Fibroblast of the aortic adventitia (primary cell): ENCODE results near the gene ZNF335. TPM values are rescaled to one million over a fixed set of nuclear protein-coding genes. Genes with fewer than 3 reads are reported as not detected.

Experiments used
- DNase-seq: peaks from one replicate; pipeline ENCODE4 v3.0.0-alpha.2; 2010; ENCODE audit warnings: low read depth
- H3K4me3 ChIP-seq: 2 replicates; pipeline ENCODE4 v1.5.1; 2011; ENCODE audit warnings: low read depth, mild to moderate bottlenecking, control low read depth, low read length, moderate library complexity
- CTCF ChIP-seq: IDR thresholded peaks from 2 replicates; pipeline ENCODE4 v1.5.1; 2011; ENCODE audit warnings: mild to moderate bottlenecking, low read length, control low read depth, inconsistent platforms; ENCODE audit not compliant: insufficient read depth
- total RNA-seq: library from RNA; depleted of rRNA; stranded (reverse); fragments of >200 nt; gene quantifications from 2 replicates; pipeline ENCODE4 v1.2.3, GENCODE V29; 2012; ENCODE audit warnings: low replicate concordance

ZNF335 gene
- total RNA-seq, 1 donor, result 18.2 TPM

- DNase-seq, result no peak
- H3K4me3 ChIP-seq, result peak overlapping the region; percentile 99
- TF ChIP-seq CTCF, result no peak
Measured at GRCh38 chr20:45968801-45969711, 2.9 kb downstream of the ZNF335 start.

GRCh38 chr20:45968081-45968671 lies 3.8 kb downstream of the ZNF335 start:
- DNase-seq, result no peak
- no peak for TF ChIP-seq CTCF
- H3K4me3 ChIP-seq, result no peak overlapping the region

- H3K4me3 ChIP-seq, result no peak overlapping the region
- no peak for DNase-seq
- TF ChIP-seq CTCF, result no peak
Measured at GRCh38 chr20:45967551-45968080, 4.4 kb downstream of the ZNF335 start.

- DNase-seq, result no peak
- H3K4me3 ChIP-seq, result no peak overlapping the region
- TF ChIP-seq CTCF, result no peak
Measured at GRCh38 chr20:45965169-45966002, 6.6 kb downstream of the ZNF335 start.

GRCh38 chr20:45964006-45964400 lies 8.0 kb downstream of the ZNF335 start:
- DNase-seq, result no peak

More at GRCh38 chr20:45964006-45964400, 8.0 kb downstream of the ZNF335 start:
- TF ChIP-seq CTCF, result no peak
- H3K4me3 ChIP-seq, result no peak overlapping the region
